Parathyroid adenoma (tissue), 2 donors: ENCODE data around the gene ETV1.

Source experiments
- H2AFZ ChIP-seq: fragments of 300-600 bp; sonication (generic); one replicate; pipeline ENCODE4 v1.7.0; 2017; ENCODE audit warnings: antibody characterized with exemption, mild to moderate bottlenecking
- H3K27ac ChIP-seq: fragments of 300-600 bp; sonication (generic); one replicate; pipeline ENCODE4 v1.7.0; 2017
- H3K27me3 ChIP-seq: fragments of 300-600 bp; sonication (generic); one replicate; pipeline ENCODE4 v1.7.0; 2017; ENCODE audit warnings: low read length; ENCODE audit not compliant: control insufficient read depth, insufficient read depth
- H3K36me3 ChIP-seq: fragments of 300-600 bp; sonication (generic); one replicate; pipeline ENCODE4 v1.7.0; 2017; ENCODE audit warnings: low read length; ENCODE audit not compliant: control insufficient read depth, insufficient read depth
- H3K4me1 ChIP-seq: fragments of 300-600 bp; sonication (generic); one replicate; pipeline ENCODE4 v1.7.0; 2017; ENCODE audit warnings: control low read depth
- H3K4me2 ChIP-seq: fragments of 300-600 bp; sonication (generic); one replicate; pipeline ENCODE4 v1.7.0; 2017; ENCODE audit warnings: low read length
- H3K4me3 ChIP-seq: fragments of 300-600 bp; sonication (generic); one replicate; pipeline ENCODE4 v1.7.0; 2017; ENCODE audit warnings: low read depth, low read length
- H3K79me2 ChIP-seq: fragments of 300-600 bp; sonication (generic); one replicate; pipeline ENCODE4 v1.7.0; 2017; ENCODE audit warnings: control low read depth
- H3K9ac ChIP-seq: fragments of 300-600 bp; sonication (generic); one replicate; pipeline ENCODE4 v1.7.0; 2017; ENCODE audit warnings: mild to moderate bottlenecking
- H3K9me3 ChIP-seq: fragments of 300-600 bp; sonication (generic); one replicate; pipeline ENCODE4 v1.7.0; 2017; ENCODE audit warnings: low read length; ENCODE audit not compliant: control insufficient read depth
- CTCF ChIP-seq: fragments of 300-600 bp; sonication (generic); IDR thresholded peaks from one replicate; pipeline ENCODE4 v1.7.0; 2017; ENCODE audit warnings: antibody characterized with exemption, mild to moderate bottlenecking
- donor health status: primary hyperparathyroidism.

ETV1 gene

GRCh38 chr7:13984061-13984460 lies 5.4 kb downstream of the ETV1 start:
- Histone ChIP-seq H3K9me3 (no peaks in the 10 kb centered on the region), H3K79me2 (no peaks in the 10 kb centered on the region), H3K27me3 (no peaks in the 10 kb centered on the region), H3K36me3 (no peaks in the 10 kb centered on the region), H3K4me3 (no peak overlapping the region), H3K9ac (no peak overlapping the region), H3K27ac (no peak overlapping the region), H3K4me1 (no peaks in the 10 kb centered on the region), H2AFZ (no peak overlapping the region), H3K4me2 (no peak overlapping the region)
- no peak for TF ChIP-seq CTCF

GRCh38 chr7:13982940-13983677 lies 6.4 kb downstream of the ETV1 start:
- Histone ChIP-seq H3K9me3 (no peaks in the 10 kb centered on the region), H3K4me2 (no peak overlapping the region), H3K4me3 (no peak overlapping the region), H3K79me2 (no peaks in the 10 kb centered on the region), H3K4me1 (no peaks in the 10 kb centered on the region), H3K27ac (no peak overlapping the region), H2AFZ (no peak overlapping the region), H3K9ac (no peak overlapping the region), H3K36me3 (no peaks in the 10 kb centered on the region), H3K27me3 (no peaks in the 10 kb centered on the region)
- no peak for TF ChIP-seq CTCF

- no peak for TF ChIP-seq CTCF
- Histone ChIP-seq H3K9me3 (no peaks in the 10 kb centered on the region), H3K27me3 (no peaks in the 10 kb centered on the region), H2AFZ (no peak overlapping the region), H3K9ac (no peak overlapping the region), H3K4me2 (no peak overlapping the region), H3K4me1 (no peaks in the 10 kb centered on the region), H3K36me3 (no peaks in the 10 kb centered on the region), H3K27ac (no peak overlapping the region), H3K4me3 (no peak overlapping the region), H3K79me2 (no peaks in the 10 kb centered on the region)
Measured at GRCh38 chr7:13981070-13981469, 8.4 kb downstream of the ETV1 start.

GRCh38 chr7:13980474-13980873 lies 9.0 kb downstream of the ETV1 start:
- Histone ChIP-seq H2AFZ (no peak overlapping the region), H3K36me3 (no peaks in the 10 kb centered on the region), H3K4me2 (no peak overlapping the region), H3K9ac (no peak overlapping the region), H3K27ac (no peak overlapping the region), H3K4me1 (no peaks in the 10 kb centered on the region), H3K4me3 (no peak overlapping the region), H3K79me2 (no peaks in the 10 kb centered on the region), H3K9me3 (no peaks in the 10 kb centered on the region), H3K27me3 (no peaks in the 10 kb centered on the region)
- TF ChIP-seq CTCF = no peak
